Breast epithelium (tissue), 3 donors: ENCODE measurements around the gene VPS35L.

Experiments
- CTCF ChIP-seq, 3 donors: fragments of 450-650 bp; IDR thresholded peaks; one replicate each; pipeline ENCODE4 v1.5.1; 2016 to 2017; ENCODE audit warnings: antibody characterized with exemption in 3 of 3, mild to moderate bottlenecking in 3 of 3, moderate library complexity in 3 of 3
- POLR2A ChIP-seq: fragments of 450-650 bp; IDR thresholded peaks from one replicate; pipeline ENCODE4 v1.6.1; 2016; ENCODE audit warnings: antibody characterized with exemption, mild to moderate bottlenecking, moderate library complexity
- POLR2AphosphoS5 ChIP-seq, 3 donors: sonication (generic); formaldehyde crosslinking; IDR thresholded peaks; one replicate each; pipeline ENCODE4 v1.6.1; 2017; ENCODE audit warnings: antibody characterized with exemption in 3 of 3

GRCh38 chr16:19700319-19700781 is 144.8 kb downstream of the VPS35L start:
- TF ChIP-seq POLR2A (no peak), CTCF (IDR thresholded peaks at IDR 0.05) (no peak), POLR2AphosphoS5 (IDR thresholded peaks at IDR 0.05) (peak in 1 of 3 donors; percentile 30)
